HG02852 (cell line): ENCODE data around the gene MMP19.

Experiments
- ATAC-seq: cut with Tn5 transposase; IDR thresholded peaks from one replicate; pipeline ENCODE4 v1.9.1; 2021; ENCODE audit warnings: mild to moderate bottlenecking, moderate library complexity; ENCODE audit not compliant: unreplicated experiment

MMP19 gene

DNA sequence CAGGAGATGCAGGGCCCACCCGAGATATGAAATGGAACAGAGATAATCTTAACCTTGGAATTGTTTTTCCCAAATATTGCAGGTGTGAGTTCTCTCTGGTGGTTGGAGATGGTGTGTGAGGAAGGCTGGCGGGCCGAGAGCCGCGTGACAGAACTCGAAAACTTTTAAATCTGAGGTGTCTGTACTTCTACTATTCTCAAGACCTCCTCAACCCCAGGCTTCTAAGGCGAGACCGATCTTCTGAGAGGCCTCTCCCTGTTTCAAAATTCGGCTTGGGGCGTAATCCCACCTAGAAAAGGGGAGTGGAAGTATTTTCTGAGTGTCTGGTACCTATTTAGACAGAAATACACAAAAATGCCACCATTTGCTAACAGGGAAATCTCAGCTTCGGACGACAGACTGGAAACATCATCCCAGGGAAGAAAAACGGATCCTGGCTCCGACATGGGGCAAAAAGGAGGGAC lies 25.8 kb downstream of the MMP19 start:
- no peak for ATAC-seq

DNA sequence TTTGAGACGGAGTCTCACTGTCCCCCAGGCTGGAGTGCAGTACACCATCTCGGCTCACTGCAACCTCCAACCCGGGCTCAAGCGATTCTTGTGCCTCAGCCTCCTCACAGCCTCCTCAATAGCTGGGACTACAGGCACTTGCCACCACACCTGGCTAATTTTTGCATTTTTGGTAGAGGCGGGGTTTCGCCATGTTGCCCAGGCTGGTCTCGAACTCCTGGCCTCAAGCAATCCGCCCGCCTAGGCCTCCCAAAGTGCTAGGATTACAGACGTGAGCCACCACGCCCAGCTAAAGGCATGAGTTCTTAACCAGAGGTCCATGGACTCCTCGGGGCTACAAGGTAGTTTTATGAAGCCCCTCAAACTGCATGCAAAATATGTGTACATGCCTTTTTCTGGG lies 27.3 kb downstream of the MMP19 start:
- ATAC-seq, result no peak

DNA sequence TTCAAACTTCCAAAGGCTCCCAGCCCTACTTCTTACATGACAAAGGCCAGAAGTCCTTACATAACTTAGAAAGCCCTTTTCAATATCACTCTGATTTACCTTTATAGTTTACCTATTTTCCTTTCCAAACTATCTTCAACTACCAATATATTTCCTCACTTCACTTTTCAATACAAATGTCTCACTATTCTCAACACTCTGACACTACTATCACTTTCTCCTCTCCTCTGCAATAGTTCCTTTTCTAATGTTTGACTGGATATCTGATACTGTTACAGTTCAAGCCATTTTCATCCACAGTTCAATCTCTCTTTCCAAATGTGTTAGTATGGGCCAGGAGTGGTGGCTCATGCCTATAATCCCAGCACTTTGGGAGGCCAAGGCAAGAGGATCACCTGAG lies 28.5 kb downstream of the MMP19 start:
- ATAC-seq, result no peak

- no peak for ATAC-seq
Measured at GRCh38 chr12:55812088-55812487, 30.6 kb downstream of the MMP19 start.

DNA sequence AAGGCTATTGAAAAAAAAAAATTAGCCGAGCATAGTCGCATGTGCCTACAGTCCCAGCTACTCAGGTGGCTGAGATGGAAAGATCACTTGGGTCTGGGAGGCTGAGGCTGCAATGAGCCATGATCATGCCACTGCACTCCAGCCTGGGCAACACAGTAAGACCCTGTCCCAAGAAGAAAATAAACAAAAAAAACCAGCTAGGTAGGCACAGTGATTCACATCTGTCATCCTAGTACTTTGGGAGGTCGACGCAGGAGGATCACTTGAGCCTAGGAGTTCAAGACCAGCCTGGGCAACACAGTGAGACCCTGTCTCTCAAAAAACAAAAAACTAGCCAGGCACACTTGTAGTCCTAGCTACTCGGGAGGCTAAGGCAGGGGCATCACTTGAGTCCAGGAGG lies 33.5 kb downstream of the MMP19 start:
- ATAC-seq, result no peak

DNA sequence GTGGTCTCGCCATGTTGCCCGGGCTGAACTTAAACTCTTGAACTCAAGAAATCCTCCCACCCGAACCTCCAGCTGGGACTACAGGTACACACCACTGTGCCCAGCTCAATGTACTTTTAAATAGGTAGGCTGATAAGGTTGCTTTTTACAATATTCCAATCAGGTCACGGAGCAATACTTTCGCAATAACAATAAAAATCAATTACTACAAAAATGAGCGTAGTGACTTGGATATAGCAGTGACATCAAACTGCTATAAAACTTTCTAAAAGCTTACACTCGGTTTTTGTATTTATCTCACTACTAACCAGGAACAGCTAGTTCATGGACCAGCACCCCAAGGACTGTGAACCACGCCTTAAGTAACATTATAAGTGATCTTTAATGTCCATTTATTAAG lies 35.8 kb downstream of the MMP19 start:
- ATAC-seq, result no peak

DNA sequence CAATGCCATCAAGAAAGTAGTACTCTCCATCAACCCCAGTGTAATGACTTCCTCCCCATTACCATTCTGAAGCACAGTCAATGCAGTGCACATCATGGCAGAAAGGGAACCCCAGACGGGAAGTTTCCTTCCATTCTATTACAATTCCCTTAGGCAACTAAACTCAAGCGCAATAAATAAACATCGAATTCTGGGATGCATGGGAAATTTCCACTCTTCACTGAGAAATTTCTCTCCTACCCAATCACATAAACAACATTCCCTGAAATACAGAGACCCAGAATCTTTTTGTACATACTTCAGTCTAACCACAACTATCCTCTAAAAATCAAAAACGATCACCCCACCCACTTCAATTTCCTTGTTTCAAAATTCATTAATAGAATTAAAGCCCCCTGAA lies 45.2 kb downstream of the MMP19 start:
- no peak for ATAC-seq

DNA sequence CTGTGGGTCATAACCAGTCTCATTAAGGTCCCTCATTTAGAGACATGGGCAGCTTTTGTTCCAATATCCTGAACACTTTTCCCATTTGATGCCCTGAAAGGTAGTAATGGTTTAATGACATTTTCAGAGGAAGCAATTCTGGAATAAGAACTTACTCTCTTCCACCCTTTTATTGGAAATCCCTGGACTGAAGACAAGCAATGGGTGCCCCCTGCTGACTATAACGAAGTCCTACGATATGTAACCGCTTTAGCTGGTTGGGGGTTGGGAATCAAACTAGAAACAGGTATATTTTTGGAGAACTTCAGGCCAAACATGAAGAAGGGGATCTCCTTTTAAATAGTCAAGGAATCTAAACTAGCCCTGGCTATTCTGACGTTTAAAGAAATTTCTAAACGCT lies 45.7 kb downstream of the MMP19 start:
- no peak for ATAC-seq

DNA sequence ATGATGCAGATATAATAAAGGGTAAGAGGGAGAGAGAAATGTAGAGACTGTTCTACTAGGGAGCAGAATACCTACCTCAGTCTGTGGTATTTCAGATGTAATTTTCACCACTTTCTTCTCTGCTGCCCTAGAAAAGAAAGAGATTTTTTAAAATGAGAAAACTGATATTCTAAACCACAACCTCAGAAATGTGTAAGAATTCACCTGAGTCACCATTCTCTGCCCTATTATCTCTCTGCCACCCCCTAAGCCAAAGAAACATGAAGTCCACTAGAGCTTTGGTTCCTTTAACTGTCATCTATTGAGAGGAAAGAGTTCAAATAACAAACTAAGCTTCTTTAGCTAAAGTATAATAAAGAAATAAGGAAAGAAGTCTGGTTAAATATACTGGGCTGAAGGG lies 46.8 kb downstream of the MMP19 start:
- ATAC-seq, result no peak

GRCh38 chr12:55789893-55790292 lies 52.8 kb downstream of the MMP19 start:
- ATAC-seq, result no peak

DNA sequence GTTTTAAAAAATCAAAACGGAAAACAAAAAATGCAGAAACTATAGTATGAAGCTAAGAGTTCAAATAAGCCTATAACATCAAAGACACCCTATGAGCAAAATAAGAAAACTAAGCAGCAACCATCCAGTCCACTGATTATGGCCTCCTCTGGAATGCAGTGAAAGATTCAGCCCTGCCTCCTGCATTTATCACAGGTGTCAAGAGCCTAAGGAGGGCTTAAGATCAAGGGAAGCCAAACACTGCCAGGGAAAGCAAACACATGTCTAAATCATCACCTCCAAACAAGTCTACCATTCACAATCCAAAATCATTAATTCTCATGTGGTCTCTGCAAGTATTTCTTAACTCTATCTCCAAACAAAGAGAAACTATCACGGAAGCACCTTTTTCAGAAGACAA lies 53.6 kb downstream of the MMP19 start:
- ATAC-seq, result no peak

DNA sequence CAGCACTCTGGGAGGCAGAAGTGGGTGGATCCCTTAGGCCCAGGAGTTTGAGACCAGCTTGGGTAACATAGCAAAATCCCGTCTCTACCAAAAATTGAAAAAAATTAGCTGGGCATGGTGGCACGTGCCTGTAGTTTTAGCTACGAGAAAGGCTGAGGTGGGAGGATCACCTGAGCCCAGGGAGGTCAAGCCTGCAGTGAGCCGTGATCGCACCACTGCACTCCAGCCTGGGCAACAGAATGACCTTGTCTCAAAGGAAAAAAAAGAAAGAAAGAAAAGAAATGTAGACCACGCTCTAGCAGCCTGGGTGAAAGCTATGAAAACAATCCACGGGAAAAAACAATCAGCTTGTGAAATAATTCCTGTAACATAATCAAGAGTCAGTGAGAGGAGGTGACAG lies 54.2 kb downstream of the MMP19 start:
- no peak for ATAC-seq
